PC-3 (cell line): ENCODE measurements around the gene TBCEL.

ENCODE experiments used
- EZH2 ChIP-seq: fragments of 300-600 bp; sonication (generic); IDR thresholded peaks from one replicate; pipeline ENCODE4 v1.6.1; 2017; ENCODE audit warnings: antibody characterized with exemption, mild to moderate bottlenecking, low read length; ENCODE audit not compliant: unreplicated experiment
- TF ChIP-seq, protein P1 (sequence below): fragments of 300-600 bp; sonication (generic); conservative IDR thresholded peaks from 2 replicates; pipeline ENCODE4 v1.5.1; 2017; ENCODE audit warnings: antibody characterized with exemption, low read depth, mild to moderate bottlenecking, low read length

DNA sequence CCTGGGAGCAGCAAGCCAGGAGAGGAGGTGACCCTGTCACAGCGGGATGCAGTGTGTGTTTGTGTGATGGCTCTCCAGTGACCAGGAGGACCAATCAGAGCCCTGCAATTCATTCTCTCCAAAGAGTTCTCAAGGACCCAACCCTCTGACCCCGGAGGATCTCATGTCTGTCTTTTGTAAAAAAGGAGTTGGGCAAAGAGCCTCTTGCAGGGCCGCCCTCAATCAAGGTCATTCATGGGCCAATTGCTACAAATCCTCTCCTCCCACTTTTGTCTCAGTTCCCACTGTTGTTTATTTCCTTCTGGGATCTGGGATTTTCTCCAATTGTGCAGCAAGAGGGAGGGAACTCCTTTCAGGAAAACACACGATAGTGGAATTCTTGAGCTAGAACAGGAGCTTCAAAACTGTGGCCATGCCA, 81.2 kb downstream of the TBCEL start:
- TF ChIP-seq, protein P1, sequence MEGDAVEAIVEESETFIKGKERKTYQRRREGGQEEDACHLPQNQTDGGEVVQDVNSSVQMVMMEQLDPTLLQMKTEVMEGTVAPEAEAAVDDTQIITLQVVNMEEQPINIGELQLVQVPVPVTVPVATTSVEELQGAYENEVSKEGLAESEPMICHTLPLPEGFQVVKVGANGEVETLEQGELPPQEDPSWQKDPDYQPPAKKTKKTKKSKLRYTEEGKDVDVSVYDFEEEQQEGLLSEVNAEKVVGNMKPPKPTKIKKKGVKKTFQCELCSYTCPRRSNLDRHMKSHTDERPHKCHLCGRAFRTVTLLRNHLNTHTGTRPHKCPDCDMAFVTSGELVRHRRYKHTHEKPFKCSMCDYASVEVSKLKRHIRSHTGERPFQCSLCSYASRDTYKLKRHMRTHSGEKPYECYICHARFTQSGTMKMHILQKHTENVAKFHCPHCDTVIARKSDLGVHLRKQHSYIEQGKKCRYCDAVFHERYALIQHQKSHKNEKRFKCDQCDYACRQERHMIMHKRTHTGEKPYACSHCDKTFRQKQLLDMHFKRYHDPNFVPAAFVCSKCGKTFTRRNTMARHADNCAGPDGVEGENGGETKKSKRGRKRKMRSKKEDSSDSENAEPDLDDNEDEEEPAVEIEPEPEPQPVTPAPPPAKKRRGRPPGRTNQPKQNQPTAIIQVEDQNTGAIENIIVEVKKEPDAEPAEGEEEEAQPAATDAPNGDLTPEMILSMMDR = no peak
- no peak for TF ChIP-seq EZH2
